Natural killer cell treated with Interleukin-12 subunit alpha and Interleukin-12 subunit beta and Interleukin-15 and Interleukin-18, amount 100 ng/mL, for 72 hours (primary cell): ENCODE results near the gene NHERF2. TPM values are rescaled to one million over a fixed set of nuclear protein-coding genes. Genes with fewer than 3 reads are reported as not detected.
A peak's percentile ranks its signal among the peaks of the same experiment; 100 is the strongest.

ENCODE experiments used
- ATAC-seq, 2 donors: fragments of 150-1000 bp; cut with Tn5 transposase in 1 of 2; sonication (Bioruptor Pico), chemical (Tn5 transposase) in 1 of 2; 2 replicates each; pipeline ENCODE4 v1.10.0; 2021
- DNase-seq: peaks from one replicate; pipeline ENCODE4 v3.0.0; 2022; ENCODE audit warnings: low spot score
- H3K27ac Mint-ChIP-seq, 2 donors: 1 replicate in 1 of 2; 2 replicates in 1 of 2; pipeline ENCODE4 v1.8.0; 2022; ENCODE audit warnings: mixed read lengths in 2 of 2, mild to moderate bottlenecking in 1 of 2, moderate library complexity in 1 of 2
- H3K27me3 Mint-ChIP-seq, 2 donors: 1 replicate in 1 of 2; 2 replicates in 1 of 2; pipeline ENCODE4 v1.8.0; 2022; ENCODE audit warnings: mixed read lengths in 2 of 2
- H3K36me3 Mint-ChIP-seq: one replicate; pipeline ENCODE4 v1.8.0; 2022; ENCODE audit warnings: mixed read lengths
- H3K4me1 Mint-ChIP-seq, 2 donors: 1 replicate in 1 of 2; 2 replicates in 1 of 2; pipeline ENCODE4 v1.8.0; 2022; ENCODE audit warnings: low read depth in 2 of 2, mixed read lengths in 2 of 2, mild to moderate bottlenecking in 1 of 2
- H3K4me3 Mint-ChIP-seq: one replicate; pipeline ENCODE4 v1.8.0; 2022; ENCODE audit warnings: mixed read lengths
- H3K9me3 Mint-ChIP-seq: 2 replicates; pipeline ENCODE4 v1.8.0; 2022; ENCODE audit warnings: mixed read lengths
- total RNA-seq, 2 donors: library from RNA; stranded (reverse); gene quantifications; one replicate each; pipeline ENCODE4 v1.2.3, GENCODE V29; 2022

NHERF2 gene
- total RNA-seq, 2 donors from 2014 or later: 3.8 to 4.5 TPM

- H3K9me3 Mint-ChIP-seq: no peaks in the 10 kb centered on the region
- no peak overlapping the region for H3K27ac Mint-ChIP-seq
- no peak for ATAC-seq
- no peak overlapping the region for H3K4me3 Mint-ChIP-seq
- no peaks in the 10 kb centered on the region for H3K36me3 Mint-ChIP-seq
- no peaks in the 10 kb centered on the region for H3K27me3 Mint-ChIP-seq
- peaks cover 0 to 3% of the 10 kb centered on the region in 2 donors for H3K4me1 Mint-ChIP-seq
- no peak for DNase-seq
These were observed 27.2 kb downstream of the NHERF2 start for GRCh38 chr16:2053897-2054296.

DNA sequence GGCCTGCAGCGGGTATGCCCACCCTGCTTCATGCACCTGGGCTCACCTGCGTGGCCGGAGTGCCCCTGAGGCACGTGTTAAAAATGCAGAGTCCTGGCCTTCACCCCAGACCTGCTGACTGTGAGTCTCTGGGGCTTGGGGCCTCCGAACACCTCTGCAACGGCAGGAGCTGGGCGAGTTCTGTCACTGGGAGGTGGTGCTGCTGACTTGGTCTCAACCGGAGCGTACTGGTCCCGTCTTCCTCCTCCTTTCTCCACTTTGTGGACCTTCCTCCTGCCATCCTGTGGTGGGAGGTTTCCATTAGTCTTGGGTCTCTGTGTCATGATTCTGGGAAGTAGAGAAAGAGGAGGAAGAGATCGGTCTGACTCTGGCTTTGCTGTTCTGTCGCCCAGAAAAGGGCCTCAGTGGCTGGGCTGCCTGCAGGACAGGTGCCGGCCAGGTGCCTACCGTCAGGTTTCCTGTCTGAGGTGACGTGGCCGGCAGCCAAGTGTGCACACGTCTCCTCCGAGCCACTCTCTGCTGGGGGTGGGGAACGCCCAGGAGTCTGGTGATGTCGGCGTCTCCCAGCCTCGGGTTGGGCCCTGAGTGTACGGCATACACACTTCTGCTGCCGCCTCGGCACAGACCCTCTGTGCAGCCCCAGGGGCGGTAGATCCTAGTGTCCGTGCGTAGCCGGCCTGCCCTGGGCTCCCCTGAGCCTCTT lies 28.0 kb downstream of the NHERF2 start:
- Mint-ChIP-seq H3K4me1 (peaks cover 0 to 3% of the 10 kb centered on the region in 2 donors), H3K27me3 (no peaks in the 10 kb centered on the region), H3K4me3 (no peak overlapping the region), H3K9me3 (no peaks in the 10 kb centered on the region), H3K27ac (no peak overlapping the region), H3K36me3 (no peaks in the 10 kb centered on the region)
- ATAC-seq: no peak
- no peak for DNase-seq

- H3K36me3 Mint-ChIP-seq: no peaks in the 10 kb centered on the region
- ATAC-seq (no peak), DNase-seq (no peak)
- no peak overlapping the region for H3K4me3 Mint-ChIP-seq
- H3K4me1 Mint-ChIP-seq: peaks cover 0 to 3% of the 10 kb centered on the region in 2 donors
- no peak overlapping the region for H3K27ac Mint-ChIP-seq
- H3K27me3 Mint-ChIP-seq: no peaks in the 10 kb centered on the region
- H3K9me3 Mint-ChIP-seq: no peaks in the 10 kb centered on the region
These were observed 29.4 kb downstream of the NHERF2 start for GRCh38 chr16:2056077-2056476.

DNA sequence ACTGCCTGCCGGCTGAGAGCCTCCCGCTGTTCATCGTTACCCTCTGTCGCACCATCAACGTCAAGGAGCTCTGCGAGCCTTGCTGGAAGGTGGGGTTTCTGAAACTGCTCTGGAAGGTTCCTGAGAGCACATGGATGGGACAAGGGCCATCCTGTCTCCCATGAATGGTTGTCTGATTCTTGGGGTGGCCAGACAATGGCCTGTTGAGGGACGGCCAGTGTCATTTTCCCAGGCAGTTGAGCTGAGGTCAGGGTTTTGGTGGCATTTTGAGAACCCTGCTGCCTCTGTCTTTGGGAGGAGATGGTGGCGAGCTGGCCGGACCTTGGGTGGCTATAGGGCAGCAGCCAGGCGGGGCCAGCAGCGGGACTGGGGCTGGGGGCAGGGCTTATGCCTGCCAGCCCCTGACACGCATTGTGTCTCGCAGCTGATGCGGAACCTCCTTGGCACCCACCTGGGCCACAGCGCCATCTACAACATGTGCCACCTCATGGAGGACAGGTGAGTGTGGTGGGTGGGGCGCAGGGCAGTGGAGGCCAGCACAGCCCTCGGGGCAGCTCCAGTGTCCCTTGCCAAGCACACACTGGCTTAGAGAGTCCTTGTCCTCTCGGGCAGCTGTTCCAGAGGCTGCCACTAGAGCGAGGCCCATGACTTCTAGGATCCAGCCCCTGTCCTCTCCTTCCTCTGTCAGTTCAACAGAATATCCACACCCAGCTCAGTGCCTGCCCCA lies 30.1 kb downstream of the NHERF2 start:
- Mint-ChIP-seq H3K4me1 (peaks cover 0 to 3% of the 10 kb centered on the region in 2 donors), H3K27me3 (no peaks in the 10 kb centered on the region), H3K27ac (no peak overlapping the region), H3K4me3 (no peak overlapping the region), H3K9me3 (no peaks in the 10 kb centered on the region), H3K36me3 (no peaks in the 10 kb centered on the region)
- DNase-seq: no peak
- ATAC-seq: peak in 1 of 2 donors; percentile 9

- H3K27ac Mint-ChIP-seq: no peak overlapping the region
These were observed 30.7 kb downstream of the NHERF2 start for GRCh38 chr16:2057438-2057837.

GRCh38 chr16:2058420-2058819 lies 31.7 kb downstream of the NHERF2 start:
- no peak overlapping the region for H3K27ac Mint-ChIP-seq
- H3K27me3 Mint-ChIP-seq: no peaks in the 10 kb centered on the region
- no peak for ATAC-seq
- H3K4me3 Mint-ChIP-seq: no peak overlapping the region
- H3K4me1 Mint-ChIP-seq: peaks cover 0 to 3% of the 10 kb centered on the region in 2 donors
- H3K9me3 Mint-ChIP-seq: no peaks in the 10 kb centered on the region
- no peaks in the 10 kb centered on the region for H3K36me3 Mint-ChIP-seq
- no peak for DNase-seq

More at GRCh38 chr16:2057438-2057837, 30.7 kb downstream of the NHERF2 start:
- no peak overlapping the region for H3K4me3 Mint-ChIP-seq
- H3K36me3 Mint-ChIP-seq: no peaks in the 10 kb centered on the region
- peaks cover 0 to 3% of the 10 kb centered on the region in 2 donors for H3K4me1 Mint-ChIP-seq
- ATAC-seq (no peak), DNase-seq (no peak)
- no peaks in the 10 kb centered on the region for H3K27me3 Mint-ChIP-seq
- no peaks in the 10 kb centered on the region for H3K9me3 Mint-ChIP-seq

- Mint-ChIP-seq H3K36me3 (no peaks in the 10 kb centered on the region), H3K4me1 (peaks cover 0 to under 1% of the 10 kb centered on the region in 2 donors), H3K9me3 (no peaks in the 10 kb centered on the region), H3K27me3 (no peaks in the 10 kb centered on the region), H3K27ac (no peak overlapping the region), H3K4me3 (no peak overlapping the region)
- ATAC-seq (no peak), DNase-seq (no peak)
These were observed 32.2 kb downstream of the NHERF2 start for GRCh38 chr16:2058872-2059271.

DNA sequence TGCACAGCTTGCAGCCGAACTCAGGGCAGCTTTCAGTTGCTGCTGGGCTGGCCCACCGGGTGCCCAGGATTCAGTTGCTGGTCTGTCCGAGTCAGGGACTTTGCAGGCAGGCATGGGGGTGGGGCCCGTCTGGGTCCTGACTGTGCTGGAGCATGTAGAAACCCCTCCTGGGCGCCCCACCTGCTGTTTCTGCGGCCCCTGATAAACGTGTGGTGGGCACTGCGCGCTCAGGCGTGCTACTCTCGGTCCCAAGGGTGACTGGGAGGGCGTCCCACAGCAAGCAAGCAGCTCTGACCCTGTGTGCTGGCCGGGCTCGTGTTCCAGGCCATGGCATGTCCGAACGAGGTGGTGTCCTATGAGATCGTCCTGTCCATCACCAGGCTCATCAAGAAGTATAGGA lies 33.6 kb downstream of the NHERF2 start:
- Mint-ChIP-seq H3K27me3 (no peaks in the 10 kb centered on the region), H3K4me1 (no peaks in the 10 kb centered on the region), H3K9me3 (no peaks in the 10 kb centered on the region), H3K4me3 (no peak overlapping the region), H3K27ac (no peak overlapping the region), H3K36me3 (no peaks in the 10 kb centered on the region)
- ATAC-seq (no peak), DNase-seq (no peak)

DNA sequence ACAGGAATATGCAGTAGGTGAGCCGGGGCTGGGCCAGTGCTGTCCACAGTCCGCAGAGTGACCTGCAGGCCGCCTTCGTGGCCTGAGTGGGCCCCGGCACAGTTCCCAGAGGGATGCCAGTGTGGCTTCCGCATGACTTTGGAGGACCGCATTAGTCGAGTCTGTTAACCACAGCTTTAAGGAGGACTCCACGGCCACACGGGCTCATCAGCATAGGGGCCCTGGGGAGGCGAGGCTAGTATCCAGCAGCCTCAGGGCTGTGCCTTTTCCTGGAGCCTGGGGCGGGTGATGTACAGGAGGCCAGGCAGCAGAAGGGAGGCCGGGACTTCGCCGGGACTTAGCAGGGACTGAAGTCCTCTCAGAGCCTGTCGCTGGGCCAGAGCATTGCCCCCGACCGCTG lies 34.3 kb downstream of the NHERF2 start:
- no peaks in the 10 kb centered on the region for H3K27me3 Mint-ChIP-seq
- peaks cover under 1 to 2% of the 10 kb centered on the region in 2 donors for H3K4me1 Mint-ChIP-seq
- no peak for DNase-seq
- H3K9me3 Mint-ChIP-seq: no peaks in the 10 kb centered on the region
- H3K36me3 Mint-ChIP-seq: peaks cover 1% of the 10 kb centered on the region
- ATAC-seq: no peak
- H3K4me3 Mint-ChIP-seq: no peak overlapping the region
- H3K27ac Mint-ChIP-seq: no peak overlapping the region

- ATAC-seq (no peak), DNase-seq (no peak)
- Mint-ChIP-seq H3K4me1 (peaks cover 3 to 5% of the 10 kb centered on the region in 2 donors), H3K4me3 (no peak overlapping the region), H3K9me3 (no peaks in the 10 kb centered on the region), H3K27me3 (no peaks in the 10 kb centered on the region), H3K27ac (no peak overlapping the region), H3K36me3 (peaks cover 4% of the 10 kb centered on the region)
These were observed 34.8 kb downstream of the NHERF2 start for GRCh38 chr16:2061526-2061925.

- peaks cover 4% of the 10 kb centered on the region for H3K36me3 Mint-ChIP-seq
- H3K4me1 Mint-ChIP-seq: peaks cover 3 to 5% of the 10 kb centered on the region in 2 donors
- H3K9me3 Mint-ChIP-seq: no peaks in the 10 kb centered on the region
- ATAC-seq: no peak
- H3K27me3 Mint-ChIP-seq: no peaks in the 10 kb centered on the region
- H3K4me3 Mint-ChIP-seq: no peak overlapping the region
- H3K27ac Mint-ChIP-seq: no peak overlapping the region
- DNase-seq: no peak
These were observed 36.1 kb downstream of the NHERF2 start for GRCh38 chr16:2062801-2063200.

DNA sequence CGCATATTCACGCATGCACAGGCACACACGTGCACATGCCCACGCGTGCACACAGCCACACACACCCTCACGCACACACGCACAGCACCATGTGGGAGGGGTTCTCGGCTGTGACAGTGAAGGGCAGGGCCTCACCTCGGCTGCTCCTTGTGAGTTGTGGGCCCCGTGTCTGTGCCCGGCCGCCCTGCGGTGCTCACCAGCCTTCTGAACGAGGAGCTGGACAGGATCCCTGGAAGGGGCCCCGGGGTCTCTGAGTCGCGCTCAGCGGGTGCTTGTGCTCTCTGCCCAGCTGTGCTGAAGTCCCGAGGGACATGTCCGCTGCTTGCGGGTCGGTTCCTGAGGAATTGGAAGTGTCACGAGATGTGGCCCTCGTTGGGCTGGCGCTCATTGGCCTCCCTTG lies 37.2 kb downstream of the NHERF2 start:
- Mint-ChIP-seq H3K36me3 (peaks cover 4% of the 10 kb centered on the region), H3K4me1 (peaks cover 3 to 5% of the 10 kb centered on the region in 2 donors), H3K27me3 (no peaks in the 10 kb centered on the region), H3K9me3 (no peaks in the 10 kb centered on the region), H3K4me3 (no peak overlapping the region), H3K27ac (no peak overlapping the region)
- no peak for ATAC-seq
- no peak for DNase-seq

DNA sequence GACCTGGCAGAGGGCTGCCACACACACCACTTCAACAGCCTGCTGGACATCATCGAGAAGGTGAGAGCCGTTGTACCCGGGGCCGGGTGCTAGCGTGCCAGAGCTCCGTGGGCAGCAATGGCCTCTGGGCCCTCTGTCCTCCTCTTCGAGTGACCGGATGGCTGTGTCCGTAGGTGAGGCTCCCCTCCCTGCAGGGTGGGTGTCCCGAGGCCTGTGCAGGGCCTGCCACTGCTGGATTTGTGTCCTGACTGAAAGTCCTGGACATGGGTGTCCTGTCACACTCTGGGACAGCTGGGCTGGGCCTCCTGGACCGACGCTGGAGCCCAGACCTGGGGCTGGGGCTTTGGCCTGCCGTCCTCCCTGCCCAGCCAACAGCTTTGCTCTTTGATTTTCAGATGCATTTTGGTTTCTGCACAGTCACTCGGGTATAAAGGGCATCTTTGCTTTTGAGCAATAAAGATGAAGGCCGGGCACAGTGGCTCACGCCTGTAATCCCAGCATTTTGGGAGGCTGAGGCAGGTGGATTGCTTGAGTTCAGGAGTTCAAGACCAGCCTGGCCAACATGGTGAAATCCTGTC lies 37.8 kb downstream of the NHERF2 start:
- DNase-seq: no peak
- H3K4me1 Mint-ChIP-seq: peaks cover 3 to 5% of the 10 kb centered on the region in 2 donors
- H3K36me3 Mint-ChIP-seq: peaks cover 4% of the 10 kb centered on the region
- ATAC-seq: no peak
- no peak overlapping the region for H3K27ac Mint-ChIP-seq
- H3K9me3 Mint-ChIP-seq: no peaks in the 10 kb centered on the region
- no peaks in the 10 kb centered on the region for H3K27me3 Mint-ChIP-seq
- H3K4me3 Mint-ChIP-seq: no peak overlapping the region

- peaks cover 3 to 8% of the 10 kb centered on the region in 2 donors for H3K4me1 Mint-ChIP-seq
- peaks cover 4% of the 10 kb centered on the region for H3K36me3 Mint-ChIP-seq
- ATAC-seq (no peak), DNase-seq (no peak)
- H3K4me3 Mint-ChIP-seq: no peak overlapping the region
- H3K27me3 Mint-ChIP-seq: no peaks in the 10 kb centered on the region
- no peaks in the 10 kb centered on the region for H3K9me3 Mint-ChIP-seq
- H3K27ac Mint-ChIP-seq: no peak overlapping the region
These were observed 39.4 kb downstream of the NHERF2 start for GRCh38 chr16:2066139-2066538.
